ENCODE results near the gene UBE3A.

GRCh38 chr15:25470230-25470629 is 31.4 kb upstream of the UBE3A start:
- TF ChIP-seq CTCF (conservative IDR thresholded peaks at IDR 0.05; ENCODE audit: low read length) (no peak), EZH2phosphoT487 (IDR thresholded peaks at IDR 0.05; ENCODE audit: borderline replicate concordance) (no peak)

Data from Loucy (cell line).